Measurements from ENCODE around the gene C2CD4C. TPM values are rescaled to one million over a fixed set of nuclear protein-coding genes. Genes with fewer than 3 reads are reported as not detected.

The C2CD4C gene, protein sequence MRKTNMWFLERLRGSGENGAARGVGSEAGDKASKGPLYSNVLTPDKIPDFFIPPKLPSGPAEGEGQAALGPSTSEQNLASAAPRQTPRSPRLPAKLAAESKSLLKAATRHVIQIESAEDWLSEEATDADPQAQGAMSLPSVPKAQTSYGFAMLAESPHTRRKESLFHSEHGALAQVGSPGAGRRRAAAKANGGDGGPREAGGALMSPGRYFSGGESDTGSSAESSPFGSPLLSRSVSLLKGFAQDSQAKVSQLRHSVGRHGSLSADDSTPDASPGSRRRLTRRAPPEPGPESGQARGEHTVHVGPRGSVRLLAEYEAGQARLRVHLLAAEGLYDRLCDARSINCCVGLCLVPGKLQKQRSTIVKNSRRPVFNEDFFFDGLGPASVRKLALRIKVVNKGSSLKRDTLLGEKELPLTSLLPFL
- total RNA-seq = 1 to 10 TPM in 4 of 6 donors, under 1 TPM in 2; 0.76 to 2.1 (median 1.6) TPM

- peak; percentile 19 to 91 for DNase-seq
- Histone ChIP-seq H3K9me3 (no peaks in the 10 kb centered on the region), H3K4me3 (peak within 1 kb of the TSS; percentile 20 to 60 (median 46)), H3K4me1 (peaks cover 19 to 27% (median 22%) of the 10 kb centered on the region in 4 donors), H3K27ac (no peak within 1 kb of the TSS), H3K36me3 (no peaks in the 10 kb centered on the region), H3K27me3 (peaks cover 0 to 27% (median 16%) of the 10 kb centered on the region in 4 donors)
- peak in 1 of 2 donors; percentile 63 for ATAC-seq (ENCODE audit: low FRiP score in 2 of 2)
- TF ChIP-seq EP300 (IDR thresholded peaks at IDR 0.05) (no peak), POLR2AphosphoS5 (IDR thresholded peaks at IDR 0.05) (no peak)
- WGBS, 2 donors = 0 to 3% methylated on average over 7 to 16 of the region's 80 CpGs
These were observed at the start of gene C2CD4C for GRCh38 chr19:408902-409515. TSS of gene C2CD4C (minus strand) at chr19:409147. CDS start at chr19:408361, 786 bp downstream.

DNA sequence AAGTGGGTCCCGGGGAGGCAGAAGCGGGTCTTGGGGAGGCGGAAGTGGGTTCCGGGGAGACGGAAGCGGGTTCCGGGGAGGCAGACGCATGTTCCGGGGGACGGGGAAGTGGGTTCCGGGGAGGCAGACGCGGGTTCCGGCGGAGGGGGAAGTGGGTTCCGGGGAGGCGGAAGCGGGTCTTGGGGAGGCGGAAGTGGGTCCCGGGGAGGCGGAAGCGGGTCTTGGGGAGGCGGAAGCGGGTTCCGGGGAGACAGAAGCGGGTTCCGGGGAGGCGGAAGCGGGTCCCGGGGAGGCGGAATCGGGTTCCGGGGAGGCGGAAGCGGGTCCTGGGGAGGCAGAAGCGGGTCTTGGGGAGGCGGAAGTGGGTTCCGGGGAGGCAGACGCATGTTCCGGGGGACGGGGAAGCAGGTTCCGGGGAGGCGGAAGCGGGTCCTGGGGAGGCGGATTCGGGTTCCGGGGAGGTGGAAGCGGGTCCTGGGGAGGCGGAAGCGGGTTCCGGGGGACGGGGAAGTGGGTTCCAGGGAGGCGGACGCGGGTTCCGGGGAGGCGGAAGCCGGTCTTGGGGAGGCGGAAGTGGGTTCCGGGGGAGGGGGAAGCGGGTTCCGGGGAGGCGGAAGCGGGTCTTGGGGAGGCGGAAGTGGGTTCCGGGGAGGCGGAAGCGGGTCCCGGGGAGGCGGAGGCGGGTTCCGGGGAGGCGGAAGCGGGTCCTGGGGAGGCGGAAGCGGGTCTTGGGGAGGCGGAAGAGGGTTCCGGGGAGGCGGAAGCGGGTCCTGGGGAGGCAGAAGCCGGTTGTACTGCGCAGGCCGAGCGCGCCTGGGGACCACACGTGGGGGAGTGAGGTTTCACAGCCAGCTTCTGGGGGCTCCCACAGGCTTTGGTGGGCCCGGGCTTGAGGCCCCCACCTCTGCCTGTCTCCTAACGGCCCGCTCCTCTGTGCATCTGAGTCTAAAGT lies 49.4 kb upstream of the C2CD4C start:
- Histone ChIP-seq H3K4me3 (no peak overlapping the region), H3K36me3 (peaks cover 0 to 8% (median 0%) of the 10 kb centered on the region in 4 donors), H3K9me3 (no peaks in the 10 kb centered on the region), H3K4me1 (peaks cover 12 to 28% (median 15%) of the 10 kb centered on the region in 4 donors), H3K27me3 (peaks cover 0 to 21% (median 5%) of the 10 kb centered on the region in 4 donors), H3K27ac (no peak overlapping the region)
- peak in 1 of 2 donors; percentile 66 for DNase-seq
- TF ChIP-seq EP300 (IDR thresholded peaks at IDR 0.05) = no peak
- no peak for TF ChIP-seq POLR2A (IDR thresholded peaks at IDR 0.05)
- no peak for TF ChIP-seq POLR2AphosphoS5 (IDR thresholded peaks at IDR 0.05)
- TF ChIP-seq, protein P1, sequence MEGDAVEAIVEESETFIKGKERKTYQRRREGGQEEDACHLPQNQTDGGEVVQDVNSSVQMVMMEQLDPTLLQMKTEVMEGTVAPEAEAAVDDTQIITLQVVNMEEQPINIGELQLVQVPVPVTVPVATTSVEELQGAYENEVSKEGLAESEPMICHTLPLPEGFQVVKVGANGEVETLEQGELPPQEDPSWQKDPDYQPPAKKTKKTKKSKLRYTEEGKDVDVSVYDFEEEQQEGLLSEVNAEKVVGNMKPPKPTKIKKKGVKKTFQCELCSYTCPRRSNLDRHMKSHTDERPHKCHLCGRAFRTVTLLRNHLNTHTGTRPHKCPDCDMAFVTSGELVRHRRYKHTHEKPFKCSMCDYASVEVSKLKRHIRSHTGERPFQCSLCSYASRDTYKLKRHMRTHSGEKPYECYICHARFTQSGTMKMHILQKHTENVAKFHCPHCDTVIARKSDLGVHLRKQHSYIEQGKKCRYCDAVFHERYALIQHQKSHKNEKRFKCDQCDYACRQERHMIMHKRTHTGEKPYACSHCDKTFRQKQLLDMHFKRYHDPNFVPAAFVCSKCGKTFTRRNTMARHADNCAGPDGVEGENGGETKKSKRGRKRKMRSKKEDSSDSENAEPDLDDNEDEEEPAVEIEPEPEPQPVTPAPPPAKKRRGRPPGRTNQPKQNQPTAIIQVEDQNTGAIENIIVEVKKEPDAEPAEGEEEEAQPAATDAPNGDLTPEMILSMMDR (IDR thresholded peaks at IDR 0.05) = no peak
- ATAC-seq (ENCODE audit: low FRiP score in 2 of 2) = no peak
- 95% methylated on average over 74 to 86 of the region's 89 CpGs for WGBS, 2 donors

DNA sequence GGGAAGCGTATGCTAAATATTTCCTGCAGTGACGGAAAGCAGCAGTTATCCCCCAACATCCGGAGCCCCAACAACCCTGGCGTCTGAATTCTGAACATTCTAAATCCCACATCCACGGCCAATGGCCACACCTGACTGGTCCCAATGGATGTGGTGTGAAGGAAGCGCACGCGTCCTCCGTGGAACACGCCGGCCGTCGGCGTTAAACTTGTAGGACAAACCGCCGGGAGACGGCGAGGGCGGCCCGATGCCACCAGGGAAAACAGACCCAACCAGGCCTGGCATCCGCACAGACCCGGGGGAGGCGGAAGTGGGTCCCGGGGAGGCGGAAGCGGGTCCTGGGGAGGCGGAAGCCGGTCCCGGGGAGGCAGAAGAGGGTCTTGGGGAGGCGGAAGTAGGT lies 48.7 kb upstream of the C2CD4C start:
- Histone ChIP-seq H3K4me1 (peaks cover 12 to 28% (median 15%) of the 10 kb centered on the region in 4 donors), H3K36me3 (peaks cover 0 to 8% (median 0%) of the 10 kb centered on the region in 4 donors), H3K9me3 (no peaks in the 10 kb centered on the region), H3K27me3 (peaks cover 0 to 21% (median 5%) of the 10 kb centered on the region in 4 donors), H3K4me3 (no peak overlapping the region), H3K27ac (no peak overlapping the region)
- ATAC-seq (ENCODE audit: low FRiP score in 2 of 2) (no peak), DNase-seq (peak in 1 of 2 donors; percentile 82)
- 95 to 96% methylated on average over 30 of the region's 30 CpGs for WGBS, 2 donors
- TF ChIP-seq POLR2A (IDR thresholded peaks at IDR 0.05) = no peak

DNA sequence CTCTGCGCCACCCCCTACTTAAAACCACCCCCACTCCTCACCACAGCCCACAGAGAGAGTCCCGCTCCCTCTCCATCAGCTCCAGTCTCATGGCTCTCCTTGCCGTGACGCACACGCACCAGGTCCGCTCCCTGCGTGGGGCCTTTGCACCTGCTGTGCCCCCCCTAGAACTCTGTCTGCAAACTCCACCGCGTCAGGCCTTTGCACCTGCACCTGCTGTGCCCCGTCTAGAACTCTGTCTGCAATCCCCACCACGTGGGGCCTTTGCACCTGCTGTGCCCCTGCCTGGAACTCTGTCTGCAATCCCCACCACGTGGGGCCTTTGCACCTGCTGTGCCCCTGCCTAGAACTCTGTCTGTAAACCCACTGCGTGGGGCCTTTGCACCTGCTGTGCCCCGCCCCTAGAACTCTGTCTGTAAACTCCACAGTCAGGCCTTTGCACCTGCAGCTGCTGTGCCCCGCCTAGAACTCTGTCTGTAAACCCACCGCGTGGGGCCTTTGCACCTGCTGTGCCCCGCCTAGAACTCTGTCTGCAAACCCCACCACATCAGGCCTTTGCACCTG lies 47.7 kb upstream of the C2CD4C start:
- peaks cover 7 to 20% (median 12%) of the 10 kb centered on the region in 4 donors for H3K4me1 ChIP-seq
- WGBS, 2 donors = 84 to 86% methylated on average over 18 of the region's 18 CpGs
- peaks cover 0 to 8% (median 0%) of the 10 kb centered on the region in 4 donors for H3K36me3 ChIP-seq
- ATAC-seq (ENCODE audit: low FRiP score in 2 of 2) (no peak), DNase-seq (peak in 1 of 2 donors; percentile 30)
- H3K4me3 ChIP-seq = no peak overlapping the region
- TF ChIP-seq POLR2AphosphoS5 (IDR thresholded peaks at IDR 0.05) = no peak
- TF ChIP-seq, protein P1 (IDR thresholded peaks at IDR 0.05) = no peak
- no peak for TF ChIP-seq POLR2A (IDR thresholded peaks at IDR 0.05)
- no peak for TF ChIP-seq EP300 (IDR thresholded peaks at IDR 0.05)
- H3K27ac ChIP-seq = no peak overlapping the region
- H3K27me3 ChIP-seq = peaks cover 0 to 16% (median 4%) of the 10 kb centered on the region in 4 donors
- no peaks in the 10 kb centered on the region for H3K9me3 ChIP-seq

DNA sequence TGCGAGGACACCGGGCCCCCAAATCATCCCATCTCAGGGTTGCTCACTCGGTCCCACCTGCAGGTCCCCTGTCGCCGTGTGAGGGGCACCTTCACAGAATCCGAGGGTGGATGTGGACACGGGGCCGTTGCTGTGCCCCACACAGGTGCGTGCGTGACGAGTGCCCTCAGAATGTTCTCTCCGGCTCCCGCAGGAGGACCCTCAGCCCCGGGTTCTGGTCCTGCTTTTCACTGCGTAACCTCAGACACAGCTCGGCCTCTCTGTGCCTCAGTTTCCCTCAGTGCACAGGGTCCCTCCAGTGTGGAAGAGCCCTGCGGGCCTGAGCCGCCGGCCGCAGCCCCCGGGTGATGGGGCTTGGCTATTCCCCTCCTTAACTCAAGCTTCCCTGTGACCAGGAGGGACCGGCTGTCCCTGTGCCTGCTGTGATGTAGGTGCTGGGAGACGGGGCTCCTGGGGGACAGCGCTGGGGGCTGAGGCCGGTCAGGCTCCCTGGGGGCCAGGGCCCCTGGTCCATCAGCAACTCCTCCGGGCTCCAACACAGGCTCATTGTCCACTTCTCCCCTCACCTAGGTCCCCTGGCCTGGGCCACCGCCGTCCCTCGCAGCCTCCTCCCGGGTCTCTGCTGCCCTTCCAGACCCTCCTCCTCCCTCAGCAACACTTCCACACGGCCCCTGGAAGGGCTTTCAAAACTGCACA lies 47.1 kb upstream of the C2CD4C start:
- TF ChIP-seq EP300 (IDR thresholded peaks at IDR 0.05) (no peak), POLR2AphosphoS5 (IDR thresholded peaks at IDR 0.05) (no peak)
- Histone ChIP-seq H3K9me3 (no peaks in the 10 kb centered on the region), H3K36me3 (peaks cover 0 to 8% (median 0%) of the 10 kb centered on the region in 4 donors), H3K4me1 (peaks cover 1 to 14% (median 5%) of the 10 kb centered on the region in 4 donors), H3K4me3 (no peak overlapping the region), H3K27ac (no peak overlapping the region), H3K27me3 (peaks cover 0 to 10% (median under 1%) of the 10 kb centered on the region in 4 donors)
- ATAC-seq (ENCODE audit: low FRiP score in 2 of 2) (peak in 1 of 2 donors; percentile 44), DNase-seq (peak in 1 of 2 donors; percentile 61)
- 86 to 90% methylated on average over 12 to 31 of the region's 31 CpGs for WGBS, 2 donors

Measured in upper lobe of left lung (tissue), 6 donors.